Body of pancreas (tissue), 4 donors: ENCODE results near the gene CLEC4C.

Experiments used
- CTCF ChIP-seq, 7 experiments: fragments of 450-650 bp in 4 of 7; fragments of 200-600 bp in 3 of 7; sonication (generic) in 3 of 7; IDR thresholded peaks; one replicate each; pipeline ENCODE4 v1.5.1; 2016 to 2019; ENCODE audit warnings: antibody characterized with exemption in 7 of 7
- POLR2A ChIP-seq, 3 donors: fragments of 450-650 bp; IDR thresholded peaks; one replicate each; pipeline ENCODE4 v1.6.1; 2016; ENCODE audit warnings: antibody characterized with exemption in 3 of 3, mild to moderate bottlenecking in 2 of 3

- TF ChIP-seq POLR2A (IDR thresholded peaks at IDR 0.05) (no peak), CTCF (IDR thresholded peaks at IDR 0.05) (no peak)
Observed at GRCh38 chr12:7731486-7731885, 15.7 kb downstream of the CLEC4C start.
